Left kidney (tissue), 2 donors: ENCODE measurements around the gene ADRA2B. TPM values are rescaled to one million over a fixed set of nuclear protein-coding genes. Genes with fewer than 3 reads are reported as not detected.
A peak's percentile ranks its signal among the peaks of the same experiment; 100 is the strongest.

Experiments
- DNase-seq: peaks from one replicate; pipeline ENCODE4 v3.0.0-alpha.2; 2013
- polyA plus RNA-seq: library from polyadenylated mRNA; unstranded; fragments of 120-200 nt; gene quantifications from one replicate; pipeline ENCODE4 v1.2.1, GENCODE V29; 2013; ENCODE audit not compliant: insufficient read length

The ADRA2B gene
- polyA plus RNA-seq, 1 donor: 4.4 TPM

DNA sequence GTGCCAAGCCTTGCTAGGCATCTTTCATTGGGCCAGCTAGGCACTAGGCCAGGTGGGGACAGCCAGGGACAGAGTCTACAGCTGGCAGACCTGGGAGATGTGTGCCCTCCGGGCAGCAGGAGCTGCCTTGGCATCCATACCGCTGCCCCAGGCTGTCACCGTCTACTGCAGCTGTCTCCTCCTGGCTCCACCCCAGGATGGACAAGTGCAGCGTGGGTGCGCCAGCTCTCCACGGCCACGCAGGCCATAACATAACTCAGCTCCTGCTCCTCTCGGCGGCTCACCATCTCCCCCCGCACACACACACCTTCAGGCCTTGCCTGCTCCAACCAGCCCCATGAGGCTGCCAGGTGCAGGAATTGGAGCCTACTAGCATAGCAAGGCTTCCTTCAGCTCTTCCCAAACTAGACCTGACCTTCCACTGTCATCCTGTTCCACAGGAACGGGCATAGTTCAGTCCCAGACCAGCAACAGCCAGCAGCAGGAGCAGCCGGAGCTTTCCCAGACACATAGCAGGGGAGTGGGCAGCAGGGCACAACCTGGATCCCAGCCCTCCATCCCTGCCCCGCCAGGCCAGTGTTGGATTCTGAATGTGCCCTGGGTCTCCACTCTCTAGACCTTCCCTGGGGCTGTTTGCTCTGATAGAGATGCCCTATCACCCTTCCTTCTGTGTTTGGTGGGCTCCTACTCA is 2.5 kb upstream of the ADRA2B start:
- no peak for DNase-seq

DNA sequence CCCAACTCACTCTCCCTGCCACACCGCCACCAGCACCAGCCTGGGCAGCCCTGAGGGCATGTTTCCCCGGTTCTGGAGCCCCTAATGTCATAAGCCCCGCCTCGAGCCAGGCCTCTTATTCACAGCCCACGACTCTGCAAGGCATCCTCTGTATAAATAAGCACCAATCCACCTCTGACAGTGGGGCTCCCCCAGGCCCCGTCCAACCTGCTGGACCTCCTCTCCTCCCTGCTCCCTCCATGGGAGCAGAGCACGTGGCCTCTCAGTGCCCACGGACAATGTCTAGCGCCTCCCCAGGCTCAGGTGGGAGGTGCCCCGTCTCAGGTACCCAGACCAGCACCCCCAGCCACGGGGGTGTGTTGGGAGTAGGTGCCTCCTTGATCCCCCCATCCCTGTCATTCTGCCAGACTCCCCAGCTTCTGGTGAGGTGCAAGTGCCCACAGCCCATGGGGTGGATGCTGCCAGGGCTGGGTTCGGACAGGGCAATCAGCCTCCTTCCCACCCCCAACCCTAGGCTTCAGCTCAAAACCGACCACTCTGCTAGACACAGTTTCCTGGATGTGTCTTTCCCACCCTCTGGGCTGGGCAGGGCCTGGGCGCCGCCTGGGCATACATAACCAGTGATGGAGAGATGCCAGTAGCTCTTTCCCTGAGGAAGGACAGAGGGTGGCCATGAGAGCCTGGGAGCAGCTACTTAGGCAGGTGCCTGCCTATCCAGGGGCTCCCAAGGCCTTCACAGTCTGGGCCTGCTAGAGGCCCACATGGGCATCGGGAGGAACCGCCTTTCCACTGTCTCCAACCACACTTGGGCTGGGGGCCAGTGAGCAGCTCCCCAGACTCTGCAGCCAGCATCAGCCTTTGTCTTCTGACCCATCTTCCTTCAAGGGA is 1.6 kb upstream of the ADRA2B start:
- DNase-seq: no peak

DNA sequence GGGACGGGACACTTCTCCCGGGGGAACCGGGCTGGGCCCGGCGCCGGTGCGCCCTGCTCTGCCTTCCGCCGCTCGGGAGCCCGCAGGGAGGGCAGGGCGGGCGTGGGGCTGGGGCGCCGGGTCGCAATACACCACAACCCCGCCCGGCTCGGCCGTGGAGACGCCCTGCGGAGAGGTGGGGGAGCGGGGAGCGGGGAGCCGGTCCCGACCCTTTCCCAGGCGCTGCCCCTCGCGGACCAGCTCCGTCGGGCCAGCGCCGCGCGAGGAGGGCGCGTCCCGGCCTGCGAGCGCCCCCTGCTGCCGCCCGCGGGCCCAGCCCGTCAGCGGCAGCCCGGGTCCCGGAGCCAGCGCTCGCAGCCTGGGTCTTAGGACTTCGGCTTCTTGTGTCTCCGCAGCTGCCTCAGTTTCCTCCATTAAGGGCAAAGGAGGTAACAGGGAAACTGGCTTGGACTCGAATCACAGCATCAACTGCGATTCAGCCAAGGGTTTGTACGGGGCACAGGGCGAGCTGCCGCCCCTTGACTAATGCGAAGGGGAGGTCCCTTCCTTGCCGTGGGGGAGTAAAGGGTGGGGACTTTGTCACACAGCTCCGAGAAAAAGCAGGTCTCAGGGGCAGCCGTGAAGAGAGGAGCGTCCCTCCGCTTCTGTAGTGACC is 635 bp upstream of the ADRA2B start:
- DNase-seq: peak; percentile 49

DNA sequence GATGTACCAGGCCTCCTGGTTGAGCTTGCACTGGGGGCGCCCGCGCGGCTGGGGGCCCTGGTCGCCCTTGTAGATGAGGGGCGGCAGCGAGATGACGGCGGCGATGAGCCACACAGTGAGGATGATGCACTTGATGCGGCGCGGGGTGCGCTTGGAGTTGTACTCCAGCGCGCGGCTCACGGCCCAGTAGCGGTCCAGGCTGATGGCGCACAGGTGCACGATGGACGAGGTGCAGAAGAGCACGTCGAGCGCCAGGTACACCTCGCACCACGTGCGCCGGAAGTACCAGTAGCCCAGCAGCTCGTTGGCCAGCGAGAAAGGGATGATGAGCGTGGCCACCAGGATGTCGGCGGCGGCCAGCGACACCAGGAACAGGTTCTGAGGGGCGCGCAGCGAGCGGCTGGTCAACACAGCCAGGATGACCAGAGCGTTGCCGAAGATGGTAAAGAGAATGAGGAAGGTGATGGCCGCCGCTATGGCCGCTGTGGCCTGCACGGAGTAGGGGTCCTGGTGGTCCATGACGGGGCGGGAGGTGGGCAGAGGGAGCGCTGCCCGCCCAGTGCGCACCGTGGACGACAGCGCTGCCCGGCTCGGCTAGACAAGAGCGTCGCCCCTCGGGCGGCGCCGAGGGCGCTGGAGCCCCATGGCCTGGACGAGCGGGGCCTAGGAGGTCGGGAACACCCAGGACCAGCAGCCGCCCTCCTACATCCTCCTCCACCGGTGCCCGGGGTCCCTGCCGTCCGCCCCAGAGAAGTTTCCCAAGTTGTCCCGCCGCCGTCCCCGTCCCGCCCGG is 544 bp downstream of the ADRA2B start:
- no peak for DNase-seq

DNA sequence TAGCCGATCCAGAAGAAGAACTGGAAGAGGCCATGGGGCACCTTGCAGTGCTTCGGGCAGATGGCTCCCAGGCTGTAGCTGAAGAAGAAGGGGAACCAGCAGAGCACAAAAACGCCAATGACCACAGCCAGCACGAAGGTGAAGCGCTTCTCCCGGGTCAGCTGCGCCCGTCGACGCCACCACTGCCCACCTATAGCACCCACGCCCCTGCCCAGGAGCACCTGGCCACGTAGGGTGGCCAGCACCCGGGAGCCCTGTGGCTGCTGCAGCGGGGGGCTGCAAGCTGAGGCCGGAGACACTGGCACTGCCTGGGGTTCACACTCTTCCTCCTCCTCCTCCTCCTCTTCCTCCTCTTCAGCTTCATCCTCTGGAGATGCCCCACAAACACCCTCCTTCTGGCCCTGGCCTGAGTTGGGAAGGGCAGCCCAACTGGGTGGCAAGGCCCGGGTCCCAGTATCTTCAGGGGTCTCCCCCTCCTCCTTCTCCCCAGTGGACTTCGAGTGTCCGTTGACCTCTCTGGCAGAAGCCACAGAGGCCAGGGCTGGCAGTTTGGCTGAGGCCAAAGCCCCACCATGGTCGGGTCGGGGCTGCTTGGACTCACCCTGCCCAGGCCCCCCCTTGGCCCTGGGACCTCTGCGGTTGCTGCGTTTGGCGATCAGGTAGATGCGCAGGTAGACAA is 1.3 kb downstream of the ADRA2B start:
- DNase-seq: no peak

DNA sequence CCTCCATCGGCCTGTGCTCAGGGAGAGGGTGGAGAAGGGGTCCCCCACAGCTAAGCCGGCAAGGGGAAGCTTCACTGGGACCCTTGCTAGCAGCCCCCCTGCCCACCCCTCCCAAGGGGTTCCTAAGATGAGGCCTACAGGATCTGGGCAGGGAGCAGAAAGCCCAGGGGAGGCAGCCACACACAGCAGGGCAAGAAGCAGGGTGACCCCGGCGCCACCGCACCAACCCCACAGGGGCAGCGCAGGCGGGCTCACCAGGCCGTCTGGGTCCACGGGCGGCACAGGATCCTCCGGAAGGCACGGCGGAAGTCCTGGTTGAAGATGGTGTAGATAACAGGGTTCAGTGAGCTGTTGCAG is 1.8 kb downstream of the ADRA2B start:
- no peak for DNase-seq

DNA sequence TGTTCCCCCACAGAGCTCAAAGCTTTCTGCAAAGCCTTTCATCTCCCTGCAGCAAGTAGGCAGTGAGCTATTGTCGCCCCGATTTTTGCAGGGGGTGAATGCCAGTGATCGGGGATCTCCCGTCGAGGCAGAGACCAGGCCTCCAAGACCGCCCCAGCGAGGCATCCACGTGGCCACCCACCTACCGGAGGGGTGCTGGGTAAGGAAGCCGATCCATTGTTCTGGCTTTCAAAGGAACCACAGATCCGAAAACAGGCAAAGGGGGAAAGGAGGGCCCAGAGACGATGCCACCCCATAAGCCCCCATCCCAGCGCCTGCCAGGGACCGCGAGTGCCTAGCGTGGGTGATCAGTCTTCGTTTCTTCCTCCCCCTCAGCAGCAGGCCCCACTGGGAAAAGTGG is 2.4 kb downstream of the ADRA2B start:
- DNase-seq: no peak

DNA sequence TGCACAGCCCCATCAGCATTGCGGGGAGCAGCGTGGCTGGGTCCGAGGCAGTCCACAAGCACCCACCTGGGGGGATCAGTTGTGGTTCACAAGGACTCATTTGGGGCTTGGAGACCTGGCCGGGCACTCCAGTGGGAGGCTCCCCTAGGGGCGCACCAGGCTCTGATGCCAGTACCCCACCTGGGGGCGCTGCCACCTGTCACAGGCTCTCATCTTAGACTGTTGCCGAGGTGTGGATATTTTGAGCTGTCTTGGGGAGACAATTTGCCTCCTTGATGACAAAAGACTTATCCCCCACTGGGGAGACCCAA is 3.0 kb downstream of the ADRA2B start:
- no peak for DNase-seq

DNA sequence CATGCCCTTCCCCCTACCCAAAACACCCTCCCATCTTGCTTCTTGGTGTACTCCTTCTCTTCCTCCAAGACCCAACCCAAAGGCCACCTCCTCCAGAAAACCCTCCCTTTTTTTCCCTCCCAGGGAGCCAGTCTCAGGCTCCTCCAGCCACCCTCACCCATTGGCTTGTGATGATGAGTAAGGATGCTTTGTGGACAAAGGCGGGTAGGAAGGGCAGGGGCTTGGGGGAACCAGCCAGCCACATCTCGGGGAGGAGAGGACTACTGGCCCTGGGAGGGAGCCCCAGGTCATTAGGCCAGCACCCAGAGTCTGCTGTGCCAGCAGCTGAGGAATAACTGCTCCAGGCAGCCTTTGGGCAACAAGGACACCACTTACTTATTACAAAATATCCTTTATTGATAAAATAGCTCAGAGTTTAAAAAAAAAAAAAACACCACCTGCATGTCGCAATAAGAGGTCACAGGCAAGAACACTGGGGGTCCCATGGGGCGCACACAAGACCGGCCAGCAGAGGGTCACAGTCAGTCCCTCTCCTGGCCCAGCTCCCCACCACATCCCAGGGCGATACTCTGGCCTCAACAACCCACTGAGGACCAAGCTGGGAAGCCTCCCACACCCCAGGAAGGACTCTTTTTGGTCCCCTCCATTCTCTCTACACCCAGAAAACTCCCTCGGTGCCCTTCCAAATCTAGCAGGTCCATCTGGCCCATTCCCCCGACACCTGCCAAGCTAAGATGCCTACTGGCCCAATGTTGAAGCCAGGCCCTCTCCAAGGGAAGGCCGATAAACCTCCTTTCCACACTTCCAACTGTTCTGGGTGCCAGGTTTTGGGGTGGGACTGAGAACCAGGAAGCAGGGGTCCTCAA is 3.6 kb downstream of the ADRA2B start:
- DNase-seq: no peak

DNA sequence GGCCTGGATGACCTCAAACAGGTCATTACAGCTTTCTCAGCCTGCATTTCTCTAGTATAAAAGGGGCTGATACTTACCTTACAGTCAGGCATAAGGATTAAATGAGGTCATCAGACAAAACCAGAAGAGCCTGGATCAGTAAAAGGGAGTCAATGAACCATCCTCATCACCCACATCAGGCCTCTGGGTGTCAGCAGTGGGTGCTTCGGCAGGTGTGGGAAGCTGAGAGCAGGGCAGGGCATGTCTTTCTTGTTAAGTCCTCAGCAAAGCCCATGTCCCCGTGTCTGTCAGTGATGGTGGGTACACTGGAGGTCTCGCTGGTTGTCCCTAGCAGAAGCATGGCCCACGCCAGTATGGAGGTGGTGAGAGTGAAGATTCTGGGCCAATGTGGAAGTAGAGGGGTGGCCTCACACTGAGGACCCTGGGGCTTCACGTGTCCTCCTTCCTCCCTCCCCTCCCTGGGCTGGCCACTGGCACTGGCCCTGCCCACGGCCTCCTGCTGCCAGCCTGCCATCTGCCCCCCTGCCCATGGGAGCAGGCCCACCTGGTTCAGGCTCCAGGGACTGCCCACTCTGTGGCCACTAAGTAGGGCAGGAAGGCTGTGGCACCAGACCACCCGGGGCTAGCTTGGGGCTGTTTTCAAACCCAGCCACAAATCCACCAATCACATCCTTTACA is 4.4 kb downstream of the ADRA2B start:
- DNase-seq: no peak

DNA sequence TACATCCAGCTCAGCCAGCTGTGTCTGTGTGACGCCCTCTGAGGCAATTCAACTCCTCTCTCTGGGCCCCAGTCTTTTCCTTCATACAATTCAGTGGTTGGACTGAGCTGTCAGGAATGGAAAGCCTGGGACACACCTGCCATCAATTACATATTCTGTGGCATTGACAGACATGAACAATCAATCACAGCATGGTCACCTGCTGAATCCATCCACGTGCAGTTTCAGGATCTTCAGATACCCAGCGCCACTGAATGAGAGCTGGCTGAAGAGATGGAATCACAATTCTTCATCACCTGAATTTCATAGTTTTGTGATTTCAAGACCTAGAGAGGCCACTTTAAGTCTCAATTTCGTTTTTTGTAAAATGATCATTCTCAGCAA is 5.1 kb downstream of the ADRA2B start:
- no peak for DNase-seq

DNA sequence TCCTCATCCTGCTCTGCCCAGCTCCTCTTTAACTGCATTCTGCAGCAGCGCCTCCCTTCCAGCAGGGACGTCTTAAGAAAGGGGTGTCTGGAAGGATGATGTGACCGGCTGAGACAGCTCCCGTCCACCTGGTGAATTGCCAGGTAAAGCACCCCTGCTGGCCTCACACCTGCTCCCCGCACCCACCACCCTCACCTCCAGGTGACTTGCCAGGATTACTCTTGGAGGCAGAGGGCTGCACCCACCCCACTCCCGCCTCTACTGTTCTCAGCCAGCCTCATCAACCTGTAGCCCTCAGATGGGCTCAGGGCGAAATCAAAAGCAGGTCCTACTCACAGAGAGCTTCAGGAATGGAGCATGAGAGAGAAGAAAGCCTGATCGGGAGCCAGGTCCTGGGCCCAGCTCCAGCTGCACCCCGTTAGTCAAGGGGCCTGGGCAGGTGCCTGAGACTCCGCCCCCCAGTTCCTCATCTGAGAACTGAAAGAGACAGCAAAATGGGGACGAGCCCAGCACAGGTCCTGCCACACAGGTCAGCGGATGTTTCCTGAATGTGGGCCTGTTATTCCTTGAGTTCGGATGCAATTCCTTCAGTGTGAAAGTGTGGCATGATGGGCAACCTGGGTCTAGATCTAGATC is 5.6 kb downstream of the ADRA2B start:
- no peak for DNase-seq

DNA sequence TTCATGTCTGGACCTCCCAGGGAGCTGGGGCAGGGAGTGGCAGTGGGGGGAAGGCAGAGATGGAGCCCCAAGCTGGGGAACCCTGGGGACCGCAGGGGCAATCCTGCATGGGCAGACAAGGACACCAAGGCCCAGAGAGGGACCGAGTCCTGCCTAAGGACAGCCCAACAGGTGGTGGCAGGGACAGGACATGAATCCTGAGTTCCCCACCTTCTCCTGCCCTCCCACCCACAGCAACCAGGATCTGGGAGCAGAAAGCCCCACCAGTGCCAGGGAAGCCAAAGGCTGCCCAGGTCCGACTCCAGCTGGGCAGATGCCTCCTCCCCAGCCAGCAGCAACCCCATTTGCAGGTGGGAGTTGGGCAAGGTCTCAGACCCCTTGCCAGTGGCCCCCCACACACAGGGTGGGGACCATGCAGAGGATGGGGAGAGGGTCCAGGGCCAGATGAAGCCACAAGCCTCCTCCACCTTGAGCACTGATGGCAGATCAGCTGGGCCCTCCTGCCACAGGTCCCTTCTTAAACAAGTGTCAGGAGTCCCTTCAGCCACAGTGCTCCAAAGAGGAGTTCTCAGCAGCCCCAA is 6.3 kb downstream of the ADRA2B start:
- no peak for DNase-seq

DNA sequence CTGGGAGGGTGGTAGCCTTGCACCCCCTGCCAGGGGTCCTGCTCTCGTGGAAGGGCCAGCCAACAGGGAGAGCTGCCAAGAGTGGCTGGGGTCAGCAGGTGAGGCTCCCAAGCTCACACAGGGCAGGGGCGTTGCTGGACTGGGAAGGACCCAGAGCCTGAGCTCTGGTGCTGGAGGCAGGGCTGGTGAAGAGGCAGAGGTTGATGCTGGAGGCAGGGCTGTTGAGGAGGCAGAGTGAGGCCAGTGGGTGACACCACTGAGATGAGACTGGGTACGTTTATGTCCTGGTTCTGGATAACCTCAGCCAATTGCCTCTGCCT is 7.0 kb downstream of the ADRA2B start:
- no peak for DNase-seq

DNA sequence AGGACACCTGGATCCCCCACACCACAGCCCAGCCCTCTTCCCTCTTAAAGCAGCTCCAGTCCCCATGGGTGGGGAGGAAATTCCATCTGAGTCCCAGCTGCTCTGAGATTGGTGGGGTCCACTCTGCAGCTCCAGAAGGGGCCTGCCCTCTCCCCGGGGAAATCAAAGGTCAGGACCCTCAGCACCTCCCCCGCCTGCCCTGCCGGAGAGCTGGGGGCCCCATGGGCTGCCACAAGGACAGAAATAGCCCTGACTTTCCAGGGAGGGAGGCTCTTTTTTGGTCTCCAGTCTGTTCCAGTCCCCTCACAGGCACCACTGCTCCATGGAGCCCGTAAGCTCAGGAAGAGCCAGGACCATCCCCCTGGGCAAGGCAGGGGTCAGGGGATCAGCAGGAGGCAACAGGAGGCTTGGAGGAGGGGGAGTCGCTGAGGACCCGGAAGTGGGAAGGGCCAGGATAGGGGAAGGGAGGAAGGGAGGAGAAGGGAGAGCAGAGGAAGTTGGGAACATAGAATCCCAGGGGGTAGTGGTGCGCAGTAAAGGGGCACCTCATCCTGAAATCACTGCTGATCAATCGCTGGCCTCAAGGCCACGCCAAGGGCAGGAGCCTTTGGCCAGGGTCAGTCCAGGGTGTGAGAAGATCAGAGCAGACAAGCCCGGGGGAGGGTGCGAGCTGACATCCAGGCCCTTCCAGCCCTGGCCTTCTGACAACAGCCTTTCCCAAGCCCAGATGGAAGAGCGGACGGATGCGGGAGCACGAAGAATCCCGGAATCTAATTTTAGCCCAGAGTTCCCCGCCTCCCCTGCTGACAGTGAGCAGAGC is 7.6 kb downstream of the ADRA2B start:
- DNase-seq: no peak

DNA sequence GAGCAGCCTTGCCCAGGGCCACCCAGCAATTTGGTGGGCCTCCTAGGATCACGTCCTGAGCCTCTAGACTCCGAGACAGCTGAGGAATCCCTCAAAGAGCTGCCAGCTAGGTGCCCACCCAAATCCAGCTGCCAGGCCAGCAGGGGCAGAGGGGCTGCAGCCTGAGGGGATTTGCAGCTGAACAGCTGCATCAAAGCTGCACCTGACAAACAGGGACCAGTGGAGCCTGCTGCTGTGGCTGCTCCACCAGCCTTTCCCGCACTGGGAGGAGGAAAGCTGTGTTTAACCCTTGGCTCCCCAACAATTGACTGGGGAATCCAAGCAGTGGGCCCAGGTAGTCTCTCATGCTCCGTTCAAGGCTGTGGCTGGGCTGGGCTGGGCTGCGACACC is 8.2 kb downstream of the ADRA2B start:
- no peak for DNase-seq

DNA sequence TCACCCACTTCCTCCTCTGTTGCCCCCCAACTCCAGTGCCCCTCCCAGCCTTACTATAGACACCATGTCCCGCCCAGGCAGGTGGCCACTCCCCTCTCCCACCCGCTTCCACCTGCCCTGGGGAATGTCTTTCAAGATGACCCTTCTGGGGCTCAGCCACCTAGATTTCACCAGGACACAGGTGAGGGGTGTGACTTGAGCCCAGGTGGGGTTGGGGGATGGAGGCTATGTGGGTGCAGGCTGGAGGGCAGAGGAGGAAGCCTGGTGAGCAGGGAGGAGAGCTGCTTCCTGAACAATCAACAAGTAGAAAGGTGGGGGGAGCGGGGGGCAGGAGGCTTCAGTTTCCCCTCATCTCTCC is 8.7 kb downstream of the ADRA2B start:
- DNase-seq: no peak

DNA sequence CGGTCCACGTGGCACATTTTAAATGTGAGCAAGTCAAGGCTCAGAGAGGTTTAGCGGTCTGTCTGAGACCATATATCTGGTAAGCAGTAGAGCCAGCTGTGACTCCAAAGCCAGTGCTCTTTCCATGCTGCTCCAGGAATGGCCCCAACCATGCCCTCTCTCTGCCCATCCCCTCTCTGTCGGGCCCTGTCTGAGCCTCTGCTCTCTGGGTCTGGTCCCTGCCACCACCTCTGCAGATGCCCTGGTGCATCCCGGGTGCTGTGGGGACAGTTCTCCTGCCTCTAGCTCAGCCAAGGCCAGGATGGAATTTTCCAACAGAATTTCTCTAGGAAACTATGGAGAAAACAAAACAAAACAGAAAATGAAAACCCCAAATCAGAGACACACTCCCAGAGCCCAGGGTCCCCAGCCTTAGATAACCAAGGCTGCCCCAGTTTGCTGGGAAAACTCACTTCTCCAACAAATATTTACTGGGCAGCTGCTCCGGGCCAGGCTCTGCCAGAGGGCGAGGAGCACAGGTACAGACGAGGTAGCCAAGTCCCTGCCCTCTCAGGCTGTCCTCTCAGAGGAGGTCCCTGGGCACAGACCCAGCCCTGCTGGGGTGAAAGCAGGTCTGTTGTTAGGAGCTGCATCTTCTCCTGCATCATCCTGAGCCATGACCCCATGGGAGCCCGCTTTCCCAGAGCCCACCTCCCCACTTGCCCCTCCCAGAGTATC is 9.2 kb downstream of the ADRA2B start:
- no peak for DNase-seq
